ENCODE measurements around the gene SIDT1.
A peak's percentile ranks its signal among the peaks of the same experiment; 100 is the strongest.

SIDT1 gene

GRCh38 chr3:113638910-113639309 lies 106.6 kb downstream of the SIDT1 start:
- DNase-seq = no peak

GRCh38 chr3:113643583-113643982 lies 111.2 kb downstream of the SIDT1 start:
- DNase-seq = no peak

GRCh38 chr3:113648524-113648923 lies 116.2 kb downstream of the SIDT1 start:
- no peak for DNase-seq

GRCh38 chr3:113649174-113649845 lies 117.0 kb downstream of the SIDT1 start:
- no peak for DNase-seq

GRCh38 chr3:113654310-113654709 lies 122.0 kb downstream of the SIDT1 start:
- no peak for DNase-seq

GRCh38 chr3:113654851-113655250 lies 122.5 kb downstream of the SIDT1 start:
- DNase-seq = no peak

GRCh38 chr3:113658107-113658506 lies 125.8 kb downstream of the SIDT1 start:
- DNase-seq = no peak

GRCh38 chr3:113659101-113659541 lies 126.8 kb downstream of the SIDT1 start:
- DNase-seq = peak; percentile 95

- no peak for DNase-seq
Measured at GRCh38 chr3:113659996-113660395, 127.6 kb downstream of the SIDT1 start.

- DNase-seq = no peak
Measured at GRCh38 chr3:113660458-113660857, 128.1 kb downstream of the SIDT1 start.

GRCh38 chr3:113660896-113661295 lies 128.5 kb downstream of the SIDT1 start:
- DNase-seq = peak; percentile 88

GRCh38 chr3:113662824-113663223 lies 130.5 kb downstream of the SIDT1 start:
- DNase-seq = no peak

GRCh38 chr3:113663324-113663750 lies 131.0 kb downstream of the SIDT1 start:
- DNase-seq = no peak

GRCh38 chr3:113663761-113664160 lies 131.4 kb downstream of the SIDT1 start:
- DNase-seq = no peak

GRCh38 chr3:113664523-113665094 lies 132.3 kb downstream of the SIDT1 start:
- no peak for DNase-seq

- DNase-seq = no peak
Measured at GRCh38 chr3:113668015-113668414, 135.7 kb downstream of the SIDT1 start.

- DNase-seq = no peak
Measured at GRCh38 chr3:113673593-113673992, 141.2 kb downstream of the SIDT1 start.

GRCh38 chr3:113676261-113676660 lies 143.9 kb downstream of the SIDT1 start:
- no peak for DNase-seq

GRCh38 chr3:113677737-113678136 lies 145.4 kb downstream of the SIDT1 start:
- no peak for DNase-seq

GRCh38 chr3:113678773-113679172 lies 146.4 kb downstream of the SIDT1 start:
- DNase-seq = no peak

Data from NCI-H446 treated with DMSO at 0.1 percent for 48 hours (cell line).